CD4-positive, alpha-beta T cell (primary cell): ENCODE data around the gene CNTN2. TPM values are rescaled to one million over a fixed set of nuclear protein-coding genes. Genes with fewer than 3 reads are reported as not detected.

Experiments used
- ATAC-seq: fragments of 200-7000 bp; cut with Tn5 transposase; one replicate; pipeline ENCODE4 v1.10.0; 2022; ENCODE audit warnings: mild to moderate bottlenecking; ENCODE audit not compliant: poor library complexity
- CTCF ChIA-PET: fragments of 350-600 bp; sonication (Branson Sonifier 250); formaldehyde crosslinking; loops from one replicate; lab custom pipeline; 2021; ENCODE audit warnings: antibody characterized with exemption, inconsistent platforms; lab: Charles Lee
- POLR2A ChIA-PET: fragments of 350-600 bp; sonication (Branson Sonifier 250); formaldehyde crosslinking; loops from one replicate; lab custom pipeline; 2021; ENCODE audit warnings: antibody characterized with exemption, inconsistent platforms; lab: Charles Lee
- DNase-seq, 14 experiments: peaks; one replicate each; pipeline ENCODE4 v3.0.0-alpha.2; 2013 to 2020; ENCODE audit warnings: mixed read lengths in 2 of 14
- H3K27ac ChIP-seq, 2 donors: one replicate each; pipeline versions ENCODE4 v1.5.1 to v1.7.0; 2013; ENCODE audit warnings: low read length in 2 of 2, low read depth in 1 of 2, mild to moderate bottlenecking in 1 of 2
- H3K27me3 ChIP-seq, 2 experiments: 1 replicate in 1 of 2; 2 replicates in 1 of 2; pipeline versions ENCODE4 v1.6.1 to v1.7.0; 2013; ENCODE audit warnings: low read length in 2 of 2, control low read depth in 1 of 2, mild to moderate bottlenecking in 1 of 2, moderate library complexity in 1 of 2; ENCODE audit not compliant: insufficient read depth in 2 of 2, control insufficient read depth in 1 of 2
- H3K36me3 ChIP-seq: one replicate; pipeline ENCODE4 v1.6.1; 2013; ENCODE audit warnings: low read length, control low read depth; ENCODE audit not compliant: insufficient read depth
- H3K4me1 ChIP-seq: one replicate; pipeline ENCODE4 v1.6.1; 2013; ENCODE audit warnings: low read length, control low read depth; ENCODE audit not compliant: insufficient read depth
- H3K4me3 ChIP-seq: one replicate; pipeline ENCODE4 v1.5.1; 2013; ENCODE audit warnings: mild to moderate bottlenecking, low read length, moderate library complexity
- H3K9me3 ChIP-seq, 2 experiments: 1 replicate in 1 of 2; 2 replicates in 1 of 2; pipeline versions ENCODE4 v1.6.1 to v1.7.0; 2013; ENCODE audit warnings: low read length in 2 of 2, mild to moderate bottlenecking in 2 of 2, control low read depth in 1 of 2, moderate library complexity in 1 of 2; ENCODE audit not compliant: control insufficient read depth in 1 of 2, insufficient read depth in 1 of 2
- H3K27ac Mint-ChIP-seq: one replicate; pipeline ENCODE4 v1.8.0; 2020; ENCODE audit warnings: mixed read lengths
- H3K27me3 Mint-ChIP-seq: one replicate; pipeline ENCODE4 v1.8.0; 2021; ENCODE audit warnings: mixed read lengths
- H3K36me3 Mint-ChIP-seq: one replicate; pipeline ENCODE4 v1.8.0; 2021; ENCODE audit warnings: low read depth, mixed read lengths
- H3K4me1 Mint-ChIP-seq: one replicate; pipeline ENCODE4 v1.8.0; 2021; ENCODE audit warnings: low read depth, mixed read lengths
- H3K4me3 Mint-ChIP-seq: one replicate; pipeline ENCODE4 v1.8.0; 2020; ENCODE audit warnings: mild to moderate bottlenecking, mixed read lengths
- H3K9me3 Mint-ChIP-seq: one replicate; pipeline ENCODE4 v1.8.0; 2020; ENCODE audit warnings: mixed read lengths
- intact Hi-C, 2 experiments: fragments of 100-400 bp; cut with DNase I in 1 of 2; cut with micrococcal nuclease in 1 of 2; formaldehyde crosslinking; loops; one replicate each; pipeline versions ENCODE4 v1.15.1 to v1.9.0; 2023 to 2025; cut with DNase I, micrococcal nuclease
- total RNA-seq, 174 experiments: library from RNA in 2 of 174; stranded (reverse) in 2 of 174; gene quantifications; one replicate each; pipeline ENCODE4 v1.2.3 and lab custom pipeline; 2021 to 2026
- TF ChIP-seq, protein P1 (sequence below): fragments of 200-600 bp; IDR thresholded peaks from one replicate; pipeline ENCODE4 v1.8.0; 2022; ENCODE audit warnings: antibody characterized with exemption, mild to moderate bottlenecking

CNTN2 gene
- total RNA-seq, 2 experiments from 2014 or later = not detected

DNA sequence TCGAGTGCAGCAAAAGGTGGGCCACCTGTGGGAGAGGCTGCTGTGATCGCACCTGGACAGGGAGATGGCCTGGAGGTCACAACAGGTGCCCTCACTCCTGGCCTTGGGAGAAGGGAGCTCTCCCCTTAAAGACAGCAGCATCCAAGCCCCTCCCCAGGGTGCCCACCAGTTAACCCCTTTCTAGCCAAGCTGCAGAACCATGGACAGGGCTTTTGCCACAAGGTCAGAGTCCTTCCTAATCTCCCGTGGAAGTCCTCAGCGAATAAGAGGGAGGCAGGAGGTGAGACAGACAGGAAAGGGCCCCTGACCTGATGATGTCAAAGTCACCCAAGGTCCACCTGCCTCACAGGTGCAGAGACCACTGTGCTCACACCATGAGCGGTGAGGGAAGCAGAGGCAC, 1.7 kb downstream of the CNTN2 start:
- POLR2A ChIA-PET = no interaction called here
- Histone ChIP-seq H3K27me3 (peaks cover 22 to 29% of the 10 kb centered on the region in 2 experiments), H3K4me3 (no peak overlapping the region), H3K36me3 (no peaks in the 10 kb centered on the region), H3K9me3 (peaks cover 0 to 7% of the 10 kb centered on the region in 2 experiments), H3K27ac (no peak overlapping the region), H3K4me1 (no peaks in the 10 kb centered on the region)
- CTCF ChIA-PET = no interaction called here
- ATAC-seq (no peak), DNase-seq (no peak)
- TF ChIP-seq, protein P1, sequence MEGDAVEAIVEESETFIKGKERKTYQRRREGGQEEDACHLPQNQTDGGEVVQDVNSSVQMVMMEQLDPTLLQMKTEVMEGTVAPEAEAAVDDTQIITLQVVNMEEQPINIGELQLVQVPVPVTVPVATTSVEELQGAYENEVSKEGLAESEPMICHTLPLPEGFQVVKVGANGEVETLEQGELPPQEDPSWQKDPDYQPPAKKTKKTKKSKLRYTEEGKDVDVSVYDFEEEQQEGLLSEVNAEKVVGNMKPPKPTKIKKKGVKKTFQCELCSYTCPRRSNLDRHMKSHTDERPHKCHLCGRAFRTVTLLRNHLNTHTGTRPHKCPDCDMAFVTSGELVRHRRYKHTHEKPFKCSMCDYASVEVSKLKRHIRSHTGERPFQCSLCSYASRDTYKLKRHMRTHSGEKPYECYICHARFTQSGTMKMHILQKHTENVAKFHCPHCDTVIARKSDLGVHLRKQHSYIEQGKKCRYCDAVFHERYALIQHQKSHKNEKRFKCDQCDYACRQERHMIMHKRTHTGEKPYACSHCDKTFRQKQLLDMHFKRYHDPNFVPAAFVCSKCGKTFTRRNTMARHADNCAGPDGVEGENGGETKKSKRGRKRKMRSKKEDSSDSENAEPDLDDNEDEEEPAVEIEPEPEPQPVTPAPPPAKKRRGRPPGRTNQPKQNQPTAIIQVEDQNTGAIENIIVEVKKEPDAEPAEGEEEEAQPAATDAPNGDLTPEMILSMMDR = no peak
- no peaks in the 10 kb centered on the region for H3K4me1 Mint-ChIP-seq
- no peaks in the 10 kb centered on the region for H3K9me3 Mint-ChIP-seq
- H3K4me3 Mint-ChIP-seq = no peak overlapping the region
- no peaks in the 10 kb centered on the region for H3K36me3 Mint-ChIP-seq
- no peak overlapping the region for H3K27ac Mint-ChIP-seq
- intact Hi-C loops = no loop called here
- H3K27me3 Mint-ChIP-seq = peaks cover 70% of the 10 kb centered on the region

DNA sequence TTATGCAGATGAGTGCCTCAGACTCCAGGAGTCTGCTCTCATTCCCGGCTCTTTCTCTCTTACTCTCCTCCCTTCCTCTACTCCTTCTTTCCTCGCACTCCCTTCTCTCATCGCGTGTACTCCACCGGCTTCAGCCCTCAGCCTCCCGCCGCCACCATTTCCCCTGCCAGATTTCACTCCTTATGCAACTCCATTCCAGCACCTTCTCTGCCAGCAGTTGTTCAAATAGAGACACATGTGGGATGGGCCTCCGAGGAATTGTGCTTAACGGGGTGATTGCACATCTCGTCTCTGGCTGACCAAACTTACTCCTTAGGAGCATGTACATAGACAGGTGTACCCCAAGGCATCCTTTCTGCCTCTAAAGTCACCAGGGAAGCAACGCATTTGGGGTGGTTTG, 2.1 kb downstream of the CNTN2 start:
- Histone ChIP-seq H3K27ac (no peak overlapping the region), H3K9me3 (peaks cover 0 to 7% of the 10 kb centered on the region in 2 experiments), H3K4me1 (no peaks in the 10 kb centered on the region), H3K4me3 (no peak overlapping the region), H3K27me3 (peaks cover 22 to 29% of the 10 kb centered on the region in 2 experiments), H3K36me3 (no peaks in the 10 kb centered on the region)
- H3K27me3 Mint-ChIP-seq = peaks cover 67% of the 10 kb centered on the region
- H3K4me1 Mint-ChIP-seq = no peaks in the 10 kb centered on the region
- ATAC-seq (no peak), DNase-seq (no peak)
- H3K4me3 Mint-ChIP-seq = no peak overlapping the region
- POLR2A ChIA-PET = no interaction called here
- intact Hi-C loops = no loop called here
- CTCF ChIA-PET = no interaction called here
- H3K9me3 Mint-ChIP-seq = no peaks in the 10 kb centered on the region
- no peaks in the 10 kb centered on the region for H3K36me3 Mint-ChIP-seq
- TF ChIP-seq, protein P1 = no peak
- H3K27ac Mint-ChIP-seq = no peak overlapping the region

DNA sequence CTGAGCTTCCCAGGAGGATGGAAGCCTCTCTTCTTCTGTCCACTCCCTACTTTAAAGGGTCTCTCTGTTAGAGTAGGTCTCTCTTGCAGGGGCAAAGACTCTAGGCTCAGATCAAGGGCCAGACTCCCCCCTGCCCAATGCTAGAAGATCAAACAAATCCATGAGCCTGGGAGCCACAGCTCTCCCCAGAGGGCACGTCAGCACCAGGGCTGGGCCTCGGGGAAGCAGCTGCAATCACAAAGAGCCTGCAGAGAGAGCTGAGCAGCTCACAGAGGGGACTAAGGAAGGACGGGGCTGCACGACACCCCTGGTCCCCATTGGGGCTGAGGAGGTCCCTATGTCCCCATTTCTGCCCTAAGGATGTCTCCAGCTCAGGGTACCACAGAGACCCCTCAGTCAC, 3.9 kb downstream of the CNTN2 start:
- POLR2A ChIA-PET = no interaction called here
- Histone ChIP-seq H3K4me3 (no peak overlapping the region), H3K27ac (no peak overlapping the region), H3K4me1 (no peaks in the 10 kb centered on the region), H3K9me3 (peaks cover 0 to 7% of the 10 kb centered on the region in 2 experiments), H3K36me3 (no peaks in the 10 kb centered on the region), H3K27me3 (peaks cover 17 to 26% of the 10 kb centered on the region in 2 experiments)
- Mint-ChIP-seq H3K9me3 (no peaks in the 10 kb centered on the region), H3K4me1 (no peaks in the 10 kb centered on the region), H3K4me3 (no peak overlapping the region), H3K36me3 (no peaks in the 10 kb centered on the region), H3K27ac (no peak overlapping the region), H3K27me3 (peaks cover 51% of the 10 kb centered on the region)
- DNase-seq (no peak), ATAC-seq (no peak)
- intact Hi-C loops = no loop called here
- TF ChIP-seq, protein P1 = no peak
- CTCF ChIA-PET = no interaction called here
